Small intestine (tissue), 7 donors: Measurements from ENCODE around the gene COQ8A. TPM values are rescaled to one million over a fixed set of nuclear protein-coding genes. Genes with fewer than 3 reads are reported as not detected.

Source experiments
- DNase-seq, 2 donors: peaks; one replicate each; pipeline versions ENCODE4 v3.0.0 to v3.0.0-alpha.2; 2013
- FAIRE-seq: peaks from 2 replicates; lab custom pipeline; 2012; peaks lifted over from hg19 to GRCh38; lab: Jason Lieb, UNC
- H3K27ac ChIP-seq, 3 donors: one replicate each; pipeline ENCODE4 v1.5.1; 2013; ENCODE audit warnings: low read length in 2 of 3, mild to moderate bottlenecking in 2 of 3, control low read depth in 1 of 3, inconsistent platforms in 1 of 3, low read depth in 1 of 3, moderate library complexity in 1 of 3
- H3K27me3 ChIP-seq, 3 donors: one replicate each; pipeline ENCODE4 v1.6.1; 2013; ENCODE audit warnings: low read length in 3 of 3, inconsistent platforms in 1 of 3; ENCODE audit not compliant: control insufficient read depth in 3 of 3, insufficient read depth in 3 of 3
- H3K36me3 ChIP-seq, 3 donors: one replicate each; pipeline ENCODE4 v1.6.1; 2013; ENCODE audit warnings: low read length in 3 of 3, inconsistent platforms in 1 of 3, low read depth in 1 of 3, mild to moderate bottlenecking in 1 of 3, moderate library complexity in 1 of 3; ENCODE audit not compliant: control insufficient read depth in 3 of 3, insufficient read depth in 2 of 3
- H3K4me1 ChIP-seq, 3 donors: one replicate each; pipeline ENCODE4 v1.6.1; 2013; ENCODE audit warnings: low read length in 2 of 3, inconsistent platforms in 1 of 3, low read depth in 1 of 3, mild to moderate bottlenecking in 1 of 3, moderate library complexity in 1 of 3; ENCODE audit not compliant: control insufficient read depth in 3 of 3, insufficient read depth in 2 of 3
- H3K4me3 ChIP-seq, 3 donors: one replicate each; pipeline ENCODE4 v1.5.1; 2013; ENCODE audit warnings: low read length in 3 of 3, control low read depth in 1 of 3, inconsistent platforms in 1 of 3, low read depth in 1 of 3, mild to moderate bottlenecking in 1 of 3, moderate library complexity in 1 of 3
- H3K9me3 ChIP-seq, 2 donors: one replicate each; pipeline ENCODE4 v1.6.1; 2013; ENCODE audit warnings: low read depth in 1 of 2, low read length in 1 of 2; ENCODE audit not compliant: control insufficient read depth in 2 of 2, insufficient read depth in 1 of 2
- WGBS, 3 donors: extraction: QIAGEN DNeasy Blood & Tissue Kit; methylation state at CpG; one replicate each; pipeline ENCODE4 v1.1.7; 2013; 5-methylcytosine and 5-hydroxymethylcytosine counted together
- polyA plus RNA-seq, 4 donors: library from polyadenylated mRNA; stranded (reverse) in 3 of 4; unstranded in 1 of 4; fragments of 200-250 nt in 3 of 4; fragments of 120-200 nt in 1 of 4; gene quantifications; one replicate each; pipeline versions ENCODE4 v1.2.1 to v1.2.3, GENCODE V29; 2013
- donor health status: healthy with polysubstance abuse.
- donor health status: control.
- donor health status: control.
- donor health status: Bipolar disorder and iron deficiency.
- donor health status: healthy.

The COQ8A gene
- polyA plus RNA-seq, 4 donors = 35.7 to 52.6 (median 47.7) TPM

DNA sequence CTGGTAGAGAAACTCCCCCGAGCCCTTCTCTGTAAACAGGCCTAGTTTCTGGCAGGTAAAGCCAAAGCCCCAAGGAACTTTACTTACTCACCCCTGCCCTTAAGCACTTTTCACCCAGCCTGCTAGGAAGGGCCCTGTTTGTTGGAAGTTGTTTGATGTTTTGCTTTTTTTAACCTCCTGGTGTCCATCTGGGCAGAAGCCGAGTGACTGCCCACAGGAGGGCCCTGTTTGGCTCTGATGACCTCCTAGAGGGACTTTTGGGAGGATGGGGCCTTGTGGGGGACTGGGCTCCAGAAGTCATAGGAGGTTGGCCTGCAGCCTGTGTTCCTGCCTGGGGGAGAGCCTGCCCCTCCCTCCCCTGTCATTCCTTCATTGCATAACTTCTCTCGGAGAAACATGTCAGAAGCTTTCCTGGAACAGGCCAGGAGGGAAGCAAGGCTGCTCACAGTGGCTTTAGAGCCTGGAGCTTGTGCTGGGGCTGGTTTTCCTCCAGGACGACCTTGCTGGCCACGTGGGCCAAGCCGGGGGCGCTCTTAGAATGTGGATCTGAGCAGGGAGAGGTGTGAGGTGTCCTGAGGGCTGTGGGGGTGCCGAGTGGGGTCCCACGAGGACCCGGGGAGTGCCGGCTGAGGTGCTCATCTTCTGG is 33.9 kb downstream of the COQ8A start:
- WGBS, 3 donors = 52 to 63% (median 57%) methylated on average over 11 of the region's 11 CpGs
- Histone ChIP-seq H3K9me3 (peaks cover 0 to 15% of the 10 kb centered on the region in 2 donors), H3K27ac (peak overlapping the region in 2 of 3 donors; percentile 30 to 82), H3K4me3 (no peak overlapping the region), H3K27me3 (no peaks in the 10 kb centered on the region), H3K36me3 (peaks cover 0 to 61% (median 2%) of the 10 kb centered on the region in 3 donors), H3K4me1 (peaks cover 6 to 16% (median 9%) of the 10 kb centered on the region in 3 donors)
- FAIRE-seq (no peak), DNase-seq (no peak)

DNA sequence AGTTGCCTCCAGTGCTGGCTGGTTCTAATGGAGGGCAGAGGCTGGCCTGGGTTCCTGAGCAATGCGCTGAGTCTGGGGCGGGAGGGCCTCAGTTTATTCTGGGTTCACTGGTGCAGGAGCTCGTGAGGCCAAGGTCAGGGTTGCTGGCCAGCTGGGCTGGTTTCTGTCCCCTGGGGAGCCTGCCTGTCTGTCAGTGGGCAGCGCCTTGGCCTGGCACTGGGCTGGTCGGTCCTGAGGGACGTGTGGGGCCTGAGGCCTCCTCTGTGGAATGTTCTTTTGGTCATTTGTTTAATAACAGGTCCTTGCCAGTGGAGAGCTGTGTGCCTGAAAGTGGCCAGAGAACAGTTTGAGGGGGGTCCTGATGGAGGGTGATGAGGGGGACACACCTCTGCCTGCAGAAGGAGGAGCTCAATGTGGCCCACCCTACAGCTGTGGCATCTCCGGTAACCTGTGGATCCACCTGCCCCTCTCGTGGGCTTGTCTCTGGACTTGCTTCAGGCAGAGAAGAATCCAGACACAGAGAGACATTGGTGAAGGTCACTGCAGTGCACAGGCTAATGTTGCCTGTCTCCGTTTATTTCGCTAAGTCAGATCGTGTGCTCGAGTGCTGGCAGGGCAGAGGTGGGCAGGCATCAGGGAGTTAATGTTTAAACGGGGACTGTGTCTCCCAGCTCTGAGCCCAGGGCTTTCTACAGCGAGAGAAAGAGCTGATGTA is 34.6 kb downstream of the COQ8A start:
- DNase-seq (peak; percentile 49 to 75), FAIRE-seq (no peak)
- Histone ChIP-seq H3K9me3 (peaks cover 0 to 15% of the 10 kb centered on the region in 2 donors), H3K27me3 (no peaks in the 10 kb centered on the region), H3K27ac (peak overlapping the region in 2 of 3 donors; percentile 44 to 82), H3K36me3 (peaks cover 0 to 64% (median 2%) of the 10 kb centered on the region in 3 donors), H3K4me3 (no peak overlapping the region), H3K4me1 (peaks cover 6 to 16% (median 9%) of the 10 kb centered on the region in 3 donors)
- 44 to 61% (median 50%) methylated on average over 14 of the region's 14 CpGs for WGBS, 3 donors

DNA sequence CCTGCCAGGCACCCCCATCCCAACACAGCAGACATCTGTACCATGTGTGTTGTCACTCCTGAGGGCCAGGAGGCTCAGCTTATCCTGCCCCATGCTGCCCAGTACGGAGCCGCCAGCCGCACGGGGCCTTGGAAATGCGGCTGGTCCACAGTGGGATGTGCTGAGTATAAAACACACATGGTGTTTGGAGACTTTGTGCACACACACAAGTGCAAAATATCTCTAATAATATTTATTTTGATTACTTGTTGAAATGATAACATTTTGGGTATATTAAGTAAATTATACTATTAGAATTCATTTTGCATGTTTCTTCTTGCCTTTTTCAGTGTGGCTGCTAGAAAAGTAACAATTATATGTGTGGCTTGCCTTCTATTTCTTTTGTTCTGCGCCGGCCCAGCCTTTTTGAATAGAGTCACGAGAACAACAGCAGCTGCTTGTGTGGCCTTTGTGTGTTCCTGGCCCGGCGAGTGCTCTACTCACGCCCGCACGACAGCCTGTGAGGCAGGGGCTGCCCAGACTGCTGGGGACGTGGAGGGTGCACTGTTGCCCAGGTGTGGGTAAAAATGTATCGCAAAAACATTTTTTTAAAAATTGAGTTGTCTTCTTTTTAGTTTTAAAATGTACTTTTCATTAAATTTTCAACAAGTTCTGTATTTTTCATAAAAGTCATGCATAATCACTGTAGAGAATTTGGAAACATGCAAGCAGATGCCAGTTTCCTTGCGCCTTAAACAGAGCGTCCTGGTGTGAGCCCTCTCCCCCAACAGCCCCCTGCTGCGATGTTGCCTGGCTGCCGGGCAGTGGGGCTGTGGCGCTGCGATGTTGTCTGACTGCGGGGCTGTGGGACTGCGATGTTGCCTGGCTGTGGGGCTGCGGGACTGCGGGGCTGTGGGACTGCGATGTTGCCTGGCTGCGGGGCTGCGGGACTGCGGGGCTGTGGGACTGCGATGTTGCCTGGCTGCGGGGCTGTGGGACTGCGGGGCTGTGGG is 35.5 kb downstream of the COQ8A start:
- H3K4me1 ChIP-seq = peaks cover 6 to 16% (median 9%) of the 10 kb centered on the region in 3 donors
- no peaks in the 10 kb centered on the region for H3K27me3 ChIP-seq
- WGBS, 3 donors = 86 to 91% (median 88%) methylated on average over 26 to 30 of the region's 32 CpGs
- H3K4me3 ChIP-seq = no peak overlapping the region
- peak overlapping the region in 1 of 3 donors; percentile 82 for H3K27ac ChIP-seq
- FAIRE-seq = no peak
- no peak for DNase-seq
- peaks cover 0 to 11% of the 10 kb centered on the region in 2 donors for H3K9me3 ChIP-seq
- H3K36me3 ChIP-seq = peaks cover 0 to 67% (median 2%) of the 10 kb centered on the region in 3 donors

DNA sequence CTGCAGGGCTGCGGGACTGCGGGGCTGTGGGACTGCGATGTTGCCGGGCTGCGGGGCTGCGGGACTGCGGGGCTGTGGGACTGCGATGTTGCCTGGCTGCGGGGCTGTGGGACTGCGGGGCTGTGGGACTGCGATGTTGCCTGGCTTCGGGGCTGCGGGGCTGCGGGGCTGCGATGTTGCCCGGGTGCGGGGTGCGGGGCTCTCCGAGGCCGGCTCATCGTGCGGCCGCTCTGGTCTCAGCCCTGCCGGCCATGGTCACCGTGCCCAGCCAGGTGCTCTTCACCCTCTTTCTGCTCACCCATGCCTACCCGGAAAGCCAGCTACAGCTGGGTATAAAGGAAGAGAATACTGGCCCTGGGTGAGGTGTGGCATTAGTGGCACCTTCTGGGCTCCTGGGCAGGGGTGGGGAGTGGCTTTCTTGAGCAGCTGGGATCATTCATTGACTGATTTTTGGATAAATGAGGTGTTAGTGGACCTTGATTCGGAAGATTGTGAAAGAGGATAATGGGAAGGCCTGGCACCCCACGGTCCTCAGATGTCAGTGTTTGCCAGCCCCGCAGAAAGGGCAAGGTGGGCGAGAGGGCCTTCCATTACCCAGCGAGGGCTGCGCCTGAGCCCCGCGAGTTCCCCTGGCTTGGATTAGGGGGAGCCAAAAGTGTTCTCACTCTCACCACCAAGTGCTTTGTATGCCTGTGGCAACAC is 36.3 kb downstream of the COQ8A start:
- peaks cover 6 to 16% (median 9%) of the 10 kb centered on the region in 3 donors for H3K4me1 ChIP-seq
- H3K9me3 ChIP-seq = peaks cover 0 to 5% of the 10 kb centered on the region in 2 donors
- H3K27me3 ChIP-seq = no peaks in the 10 kb centered on the region
- DNase-seq (no peak), FAIRE-seq (no peak)
- no peak overlapping the region for H3K27ac ChIP-seq
- no peak overlapping the region for H3K4me3 ChIP-seq
- peaks cover 0 to 72% (median 2%) of the 10 kb centered on the region in 3 donors for H3K36me3 ChIP-seq
- WGBS, 3 donors = 91 to 95% (median 94%) methylated on average over 29 to 34 of the region's 34 CpGs

DNA sequence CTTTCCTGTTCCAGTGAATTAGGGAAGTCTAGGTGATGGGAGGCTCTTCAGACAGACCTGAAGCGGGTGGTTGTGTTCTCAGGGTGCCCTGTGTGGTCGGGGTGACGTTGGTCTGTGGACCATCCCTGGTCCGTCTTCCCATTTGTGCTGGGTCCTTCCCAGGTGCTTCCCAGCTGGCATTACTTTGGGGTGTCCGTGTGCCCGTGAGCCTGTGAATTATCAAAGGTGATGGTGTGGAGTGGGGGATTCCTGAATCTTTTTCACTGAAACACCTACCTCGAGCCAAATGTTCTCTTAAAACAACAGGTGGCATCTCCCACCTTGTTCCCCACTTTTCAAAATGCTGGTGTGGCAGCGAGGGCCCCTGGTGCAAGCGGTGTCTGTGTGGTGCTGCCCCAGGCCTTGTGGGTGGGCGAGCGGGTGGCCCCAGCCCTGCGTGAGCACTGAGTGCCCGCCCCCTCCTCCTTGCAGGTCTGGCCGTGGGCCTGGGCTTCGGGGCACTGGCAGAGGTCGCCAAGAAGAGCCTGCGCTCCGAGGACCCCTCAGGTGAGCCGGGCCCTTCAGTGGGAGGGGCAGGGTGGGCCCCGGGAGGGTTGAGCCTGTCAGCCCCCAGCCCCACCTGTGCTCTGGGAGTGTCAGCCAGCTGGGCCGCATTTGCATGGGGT is 37.0 kb downstream of the COQ8A start:
- 91 to 94% (median 91%) methylated on average over 20 to 21 of the region's 21 CpGs for WGBS, 3 donors
- no peak overlapping the region for H3K4me3 ChIP-seq
- peaks cover 6 to 16% (median 9%) of the 10 kb centered on the region in 3 donors for H3K4me1 ChIP-seq
- no peaks in the 10 kb centered on the region for H3K27me3 ChIP-seq
- DNase-seq = no peak
- FAIRE-seq = no peak
- H3K36me3 ChIP-seq = peaks cover 0 to 77% (median 2%) of the 10 kb centered on the region in 3 donors
- peaks cover 0 to under 1% of the 10 kb centered on the region in 2 donors for H3K9me3 ChIP-seq
- H3K27ac ChIP-seq = no peak overlapping the region

DNA sequence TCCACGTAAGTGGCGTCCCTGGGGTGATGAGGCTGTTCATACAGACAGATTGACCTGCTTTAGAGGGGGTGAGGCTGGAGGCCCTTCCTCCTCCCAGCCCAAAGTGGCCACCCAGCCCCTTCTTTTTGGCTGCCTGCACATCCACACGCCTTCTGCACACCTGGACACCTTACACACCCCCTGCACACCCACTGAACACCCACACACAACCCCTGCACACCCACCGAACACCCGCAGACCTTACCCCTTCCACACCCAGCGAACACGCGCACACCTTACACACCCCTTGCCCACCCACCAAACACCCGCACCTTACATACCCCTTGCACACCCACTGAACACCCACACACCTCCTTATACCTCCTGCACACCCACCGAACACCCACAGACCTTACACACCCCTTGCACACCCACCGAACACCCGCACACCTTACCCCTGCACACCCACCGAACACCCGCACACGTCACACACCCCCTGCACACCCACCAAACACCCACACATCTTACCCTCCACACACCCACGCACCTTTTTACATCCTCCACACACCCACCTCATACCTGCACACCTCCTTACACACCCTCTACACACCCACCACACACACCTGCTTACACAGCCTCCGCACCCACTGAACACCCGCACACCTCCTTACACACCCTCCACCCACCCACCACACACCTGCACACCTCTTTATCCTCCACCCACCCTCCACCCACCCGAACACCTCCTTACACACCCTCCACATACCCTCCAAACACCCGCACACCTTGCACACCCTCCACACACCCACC is 37.7 kb downstream of the COQ8A start:
- Histone ChIP-seq H3K4me3 (no peak overlapping the region), H3K27ac (no peak overlapping the region), H3K36me3 (peaks cover 0 to 83% (median 2%) of the 10 kb centered on the region in 3 donors), H3K4me1 (peaks cover 6 to 16% (median 9%) of the 10 kb centered on the region in 3 donors), H3K9me3 (no peaks in the 10 kb centered on the region), H3K27me3 (no peaks in the 10 kb centered on the region)
- 92 to 94% (median 93%) methylated on average over 18 to 20 of the region's 20 CpGs for WGBS, 3 donors
- FAIRE-seq (no peak), DNase-seq (no peak)
